PFSK-1 (cell line): ENCODE data around the gene XXYLT1.

Source experiments
- FOXP2 ChIP-seq: optimal IDR thresholded peaks from 2 replicates; pipeline ENCODE3; 2011; ENCODE audit warnings: borderline replicate concordance, control low read depth, inconsistent platforms; ENCODE audit not compliant: insufficient read depth; ENCODE audit errors: extremely low read length, extremely low read depth
- POLR2AphosphoS5 ChIP-seq: IDR thresholded peaks from 2 replicates; pipeline ENCODE4 v1.6.1; 2012; ENCODE audit warnings: low read depth, mild to moderate bottlenecking, control low read depth, low read length, moderate library complexity
- REST ChIP-seq, 2 experiments: IDR thresholded peaks; 2 replicates each; pipeline versions ENCODE4 v1.6.1 to v1.8.0; 2011 to 2012; ENCODE audit warnings: low read depth in 2 of 2, low read length in 2 of 2, control low read depth in 1 of 2, inconsistent platforms in 1 of 2, mild to moderate bottlenecking in 1 of 2, moderate library complexity in 1 of 2; ENCODE audit not compliant: insufficient read depth in 1 of 2
- SIN3A ChIP-seq: IDR thresholded peaks from 2 replicates; pipeline ENCODE4 v1.6.1; 2012; ENCODE audit warnings: mild to moderate bottlenecking, low read length, moderate library complexity, borderline replicate concordance; ENCODE audit not compliant: insufficient read depth
- TAF1 ChIP-seq: IDR thresholded peaks from 2 replicates; pipeline ENCODE4 v1.6.1; 2012; ENCODE audit warnings: low read length, control low read depth, borderline replicate concordance; ENCODE audit not compliant: insufficient read depth

Gene XXYLT1

GRCh38 chr3:195154793-195155535 is 116.0 kb downstream of the XXYLT1 start:
- TF ChIP-seq TAF1 (no peak), SIN3A (no peak)

GRCh38 chr3:195154111-195154791 is 116.7 kb downstream of the XXYLT1 start:
- TF ChIP-seq POLR2AphosphoS5 (no peak), TAF1 (no peak)

- TF ChIP-seq SIN3A = no peak
Measured at GRCh38 chr3:195153653-195154052, 117.3 kb downstream of the XXYLT1 start.

GRCh38 chr3:195153130-195153529 is 117.8 kb downstream of the XXYLT1 start:
- TF ChIP-seq TAF1 (no peak), FOXP2 (no peak), POLR2AphosphoS5 (no peak), REST (IDR thresholded peaks at IDR 0.05; ENCODE audit: insufficient read depth in 1 of 2, low read depth in 2 of 2, low read length in 2 of 2) (no peak), SIN3A (no peak)

- TF ChIP-seq TAF1 (no peak), FOXP2 (no peak), SIN3A (no peak), POLR2AphosphoS5 (no peak), REST (IDR thresholded peaks at IDR 0.05; ENCODE audit: insufficient read depth in 1 of 2, low read depth in 2 of 2, low read length in 2 of 2) (no peak)
Measured at GRCh38 chr3:195151866-195152541, 119.0 kb downstream of the XXYLT1 start.

GRCh38 chr3:195151402-195151801 is 119.6 kb downstream of the XXYLT1 start:
- TF ChIP-seq REST (IDR thresholded peaks at IDR 0.05; ENCODE audit: insufficient read depth in 1 of 2, low read depth in 2 of 2, low read length in 2 of 2) (no peak), FOXP2 (no peak), TAF1 (no peak), SIN3A (no peak), POLR2AphosphoS5 (no peak)
